Mucosa of gallbladder (tissue), 1 donor: ENCODE measurements around the gene LDB2. TPM values are rescaled to one million over a fixed set of nuclear protein-coding genes. Genes with fewer than 3 reads are reported as not detected.

ENCODE experiments used
- DNase-seq: peaks from one replicate; pipeline ENCODE4 v3.0.0-alpha.2; 2020; ENCODE audit warnings: low spot score
- total RNA-seq: library from RNA; stranded (reverse); gene quantifications from one replicate; pipeline ENCODE4 v1.2.1, GENCODE V29; 2021
- donor health status: DM: no; HTN: no; CAD: no.

The LDB2 gene
- total RNA-seq, 1 donor from 2014 or later, result 16.9 TPM

DNA sequence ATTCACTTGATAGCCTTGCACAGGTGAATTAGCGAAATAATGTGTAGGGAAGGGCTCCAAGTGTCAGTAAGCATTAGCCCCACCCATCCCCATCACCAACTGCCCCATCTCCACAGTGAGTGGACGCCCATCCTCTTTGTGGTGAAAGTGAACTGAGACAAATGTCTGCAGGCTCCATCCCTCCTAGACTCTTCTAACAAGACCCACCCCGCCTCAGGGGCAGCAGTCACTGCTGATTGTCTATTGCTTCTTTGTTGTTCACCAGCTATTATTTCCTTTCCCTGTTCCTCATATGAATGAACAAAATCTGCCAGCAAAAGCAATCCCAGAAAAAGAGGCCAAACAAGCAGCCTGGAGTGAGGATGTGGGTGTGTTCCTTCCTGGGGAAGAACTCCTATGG, 96.4 kb downstream of the LDB2 start:
- no peak for DNase-seq

GRCh38 chr4:16801356-16801755, 97.1 kb downstream of the LDB2 start:
- DNase-seq, result no peak

- peak; percentile 80 for DNase-seq
Measured at GRCh38 chr4:16794816-16795445, 103.5 kb downstream of the LDB2 start.

DNA sequence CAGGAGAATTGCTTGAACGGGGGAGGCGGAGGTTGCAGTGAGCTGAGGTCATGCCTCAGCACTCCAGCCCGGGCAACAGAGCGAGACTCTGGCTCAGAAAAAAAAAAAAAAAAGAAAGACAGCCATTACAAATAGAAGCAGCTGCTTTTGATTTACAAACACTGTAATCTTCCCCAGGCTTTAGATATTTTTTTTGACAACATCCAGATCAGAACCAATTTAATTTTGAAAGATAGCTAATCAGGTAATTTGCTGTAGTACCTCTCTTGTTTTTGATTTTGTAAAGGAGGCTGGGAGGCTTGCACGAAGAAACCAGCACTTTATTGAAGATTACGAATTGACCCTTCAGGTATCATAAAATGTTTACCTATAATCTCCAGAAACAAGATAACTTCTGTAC, 107.0 kb downstream of the LDB2 start:
- no peak for DNase-seq

DNA sequence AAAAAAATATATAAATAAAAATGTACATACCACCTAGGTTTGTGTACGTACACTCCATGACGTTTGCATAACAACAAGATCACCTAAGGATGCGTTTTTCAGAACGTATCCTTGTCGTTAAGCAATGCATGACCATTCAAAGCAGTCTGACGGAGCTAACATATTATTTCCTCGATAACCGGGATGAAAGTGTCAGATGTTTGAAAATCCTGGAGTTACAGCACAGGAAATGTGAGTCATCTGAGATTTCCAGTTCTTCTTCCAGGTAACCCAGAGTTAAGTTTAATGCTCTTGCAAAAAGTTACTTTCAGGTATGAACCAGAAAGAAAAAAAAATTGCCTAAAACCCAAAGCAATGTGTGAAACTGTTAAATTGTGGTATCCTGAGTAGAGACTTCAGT, 107.9 kb downstream of the LDB2 start:
- DNase-seq, result no peak

- no peak for DNase-seq
Measured at GRCh38 chr4:16788868-16789267, 109.6 kb downstream of the LDB2 start.

GRCh38 chr4:16785793-16786527, 112.5 kb downstream of the LDB2 start:
- DNase-seq, result no peak

DNA sequence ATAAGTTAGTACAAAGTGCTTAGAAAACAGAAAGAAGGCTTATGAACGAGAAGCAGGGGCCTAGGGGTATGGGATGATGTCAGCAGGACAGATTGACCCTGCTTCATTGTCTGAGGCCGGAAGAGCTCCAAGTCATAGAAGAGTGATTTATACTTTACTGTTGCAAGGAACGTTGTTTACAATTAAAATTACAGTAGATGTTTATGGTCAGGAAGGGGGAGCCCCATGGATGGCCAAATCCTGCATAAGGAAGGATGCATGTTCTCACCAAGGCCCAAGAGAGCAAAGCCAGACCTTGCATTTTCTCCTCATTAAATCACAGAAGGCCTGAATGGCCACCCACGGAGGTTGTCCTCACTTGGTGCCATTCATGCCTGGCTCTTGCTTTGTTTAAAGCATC, 115.3 kb downstream of the LDB2 start:
- no peak for DNase-seq

DNA sequence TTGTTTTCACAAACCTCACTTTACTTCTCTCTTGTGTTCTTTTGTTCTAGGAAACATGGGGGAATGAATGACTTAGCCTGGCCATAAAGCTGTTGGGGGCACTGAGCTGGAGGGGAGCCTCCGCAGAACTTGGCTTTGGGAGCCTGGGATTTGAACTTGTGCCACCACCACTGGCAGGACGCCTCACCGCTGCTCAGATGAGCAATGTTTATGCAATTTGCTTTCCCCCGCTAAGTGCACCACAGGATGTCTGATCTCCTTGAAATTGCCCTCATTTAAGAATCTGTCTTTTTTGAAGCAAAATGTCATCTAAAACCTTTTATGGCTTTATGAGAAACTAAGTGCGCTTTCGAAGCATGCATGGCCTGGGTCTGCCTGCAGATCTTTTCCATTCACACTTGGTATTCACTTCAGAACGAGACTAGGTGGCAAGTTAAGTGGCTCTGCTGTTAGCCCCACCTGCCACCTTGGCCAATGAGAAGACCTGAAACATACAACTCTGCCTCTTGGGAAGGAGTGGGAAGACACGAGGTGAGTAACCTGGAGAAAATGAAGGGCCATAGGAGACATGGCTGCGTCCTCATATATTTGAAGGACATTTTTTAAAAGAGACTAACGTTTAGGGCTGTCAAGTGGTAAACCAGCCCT, 119.3 kb downstream of the LDB2 start:
- no peak for DNase-seq

- DNase-seq, result no peak
Measured at GRCh38 chr4:16777726-16778125, 120.7 kb downstream of the LDB2 start.

DNA sequence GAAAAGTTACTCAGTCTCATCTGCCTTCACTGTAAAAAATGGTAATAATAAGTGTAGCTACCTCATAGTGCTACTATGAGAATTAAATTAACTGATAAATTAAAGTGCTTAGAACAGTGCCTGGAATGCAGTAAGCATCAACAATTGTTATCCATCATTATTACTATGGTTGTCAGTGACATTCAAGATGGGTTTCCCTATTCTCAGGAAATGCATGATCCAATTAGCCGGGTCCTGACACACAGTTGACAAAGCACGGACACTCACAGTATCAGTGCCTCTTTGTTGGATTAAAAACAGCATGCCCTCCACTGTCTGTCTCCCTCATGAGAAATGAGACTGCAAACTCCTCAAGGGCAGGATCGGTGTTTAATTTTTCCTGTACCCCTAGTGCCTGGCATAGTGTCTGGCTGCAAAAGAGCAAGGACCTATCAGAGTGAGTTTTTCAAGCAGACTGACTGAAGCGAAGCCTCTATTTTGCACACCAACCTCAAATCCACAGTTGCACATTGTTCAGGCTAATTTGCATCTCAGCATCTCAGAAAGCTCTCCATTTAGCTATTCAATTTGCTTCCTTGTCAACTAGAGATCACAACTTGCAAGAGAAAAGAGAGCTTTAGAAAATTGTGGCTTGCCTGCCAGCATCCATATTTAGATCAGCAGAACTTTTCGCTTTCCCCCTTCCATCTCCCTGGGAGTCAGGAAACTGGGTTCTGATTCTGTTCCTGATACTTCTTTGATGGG, 122.9 kb downstream of the LDB2 start:
- no peak for DNase-seq

DNA sequence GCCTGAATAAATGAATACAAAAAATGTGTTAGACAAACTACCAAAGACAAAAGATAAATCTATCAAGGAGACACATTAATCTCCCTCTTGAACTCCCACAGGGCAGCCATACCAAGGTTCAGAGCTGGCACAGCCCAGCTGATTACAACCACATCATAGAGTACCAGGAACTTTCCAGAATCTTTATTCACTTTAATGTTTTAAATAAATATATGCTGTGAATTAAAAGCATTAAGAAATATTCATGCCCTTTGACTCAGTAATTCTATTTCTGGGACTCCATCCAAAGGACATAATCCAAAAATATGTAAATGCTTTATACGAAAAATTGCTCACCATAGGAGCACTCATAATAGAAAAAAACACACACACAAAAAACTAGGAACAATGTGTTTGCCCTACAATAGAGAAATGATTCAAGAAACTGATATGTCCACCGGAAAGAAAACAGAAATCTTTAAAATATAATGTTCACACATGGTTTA, 126.0 kb downstream of the LDB2 start:
- no peak for DNase-seq

- no peak for DNase-seq
Measured at GRCh38 chr4:16770710-16771285, 127.6 kb downstream of the LDB2 start.

- DNase-seq, result no peak
Measured at GRCh38 chr4:16767861-16768260, 130.6 kb downstream of the LDB2 start.

- no peak for DNase-seq
Measured at GRCh38 chr4:16767251-16767650, 131.2 kb downstream of the LDB2 start.

DNA sequence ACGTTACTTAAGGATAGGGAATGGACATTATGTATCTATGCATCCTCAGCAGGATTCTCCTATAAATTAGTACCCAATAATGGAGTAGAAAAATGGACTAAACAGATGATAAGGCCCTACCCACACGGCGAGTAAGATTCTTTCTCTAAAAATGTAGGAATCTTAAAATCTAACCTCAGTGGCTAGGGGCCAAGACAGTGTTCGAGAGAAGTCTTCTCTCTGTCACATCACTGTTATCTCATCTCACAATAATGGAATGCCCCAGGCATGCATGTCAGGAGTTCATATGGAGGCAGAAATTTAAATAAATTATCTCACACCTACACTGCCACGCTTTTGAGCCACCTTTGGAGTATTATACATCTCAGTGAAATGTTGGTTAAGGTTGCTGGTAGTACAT, 132.9 kb downstream of the LDB2 start:
- no peak for DNase-seq

DNA sequence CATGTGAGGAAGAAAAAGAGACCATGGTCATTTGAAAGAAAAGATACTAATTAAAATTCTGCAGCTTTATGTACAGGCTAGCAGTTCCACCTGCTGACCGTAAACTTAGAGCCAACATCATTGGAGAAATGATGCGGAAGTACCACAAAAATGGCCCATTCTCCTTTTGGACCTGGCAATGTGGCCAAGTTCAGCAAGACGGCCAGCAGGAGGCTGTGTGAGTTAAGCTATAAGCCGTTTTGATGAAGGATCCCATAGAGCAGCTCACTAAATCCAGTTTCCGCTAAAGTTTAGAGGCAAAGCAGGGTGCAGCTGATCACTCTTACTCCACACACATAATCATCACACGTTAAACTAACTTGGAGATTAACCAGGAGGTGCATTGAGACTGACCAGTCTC, 133.8 kb downstream of the LDB2 start:
- DNase-seq, result no peak

DNA sequence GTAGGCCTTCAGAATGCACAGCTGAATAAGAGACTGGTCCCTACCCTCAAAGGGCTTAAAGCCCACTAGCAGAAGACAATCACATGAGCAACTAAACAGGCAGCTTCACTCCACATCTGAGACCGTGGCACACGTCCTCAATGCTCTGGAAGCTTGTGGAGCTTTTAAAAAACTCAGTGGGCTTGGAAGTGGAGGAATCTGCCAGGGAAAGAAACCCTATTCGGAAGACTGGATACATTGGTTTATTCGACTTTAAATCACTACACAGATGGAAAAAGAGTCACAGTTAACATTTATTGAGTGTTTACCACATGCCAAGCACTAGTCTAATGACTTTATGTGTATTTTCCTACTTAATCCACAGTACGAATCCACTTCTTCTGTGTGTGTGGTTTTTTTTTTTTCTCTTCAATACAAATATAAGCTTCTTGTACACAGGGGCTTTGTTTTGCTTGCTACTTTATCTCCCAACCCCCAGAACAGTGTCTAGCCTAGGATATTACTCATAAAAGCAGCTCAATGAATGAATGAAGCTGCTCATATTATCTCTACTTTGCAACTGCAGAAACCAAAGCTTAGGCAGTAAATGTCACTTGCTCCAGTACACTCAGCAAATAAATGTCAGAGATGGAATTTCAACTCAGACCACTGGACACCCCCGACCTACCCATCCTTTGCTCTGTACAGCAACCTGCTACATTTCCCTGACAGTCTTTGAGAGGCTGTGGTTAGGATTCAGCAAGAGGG, 137.7 kb downstream of the LDB2 start:
- DNase-seq, result no peak

GRCh38 chr4:16759931-16760582, 138.4 kb downstream of the LDB2 start:
- no peak for DNase-seq

DNA sequence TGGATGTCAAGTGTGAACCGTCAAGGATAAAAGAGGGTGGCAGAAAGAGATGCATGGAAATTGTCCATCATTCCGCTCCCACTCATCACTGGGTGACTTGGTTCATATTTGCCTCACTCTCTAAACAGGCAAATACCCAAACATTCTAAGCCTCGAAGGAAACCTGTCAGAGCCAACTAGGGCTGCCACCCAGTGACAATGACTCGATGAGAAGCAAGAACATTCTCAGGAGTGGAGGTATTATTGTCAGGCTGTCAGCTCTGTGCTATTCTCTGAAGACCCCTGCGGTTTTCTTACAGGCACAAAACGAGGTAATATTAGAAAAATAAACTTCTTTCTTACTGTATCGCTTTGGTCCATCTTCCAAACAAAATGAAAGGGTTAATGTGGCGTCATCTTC, 139.6 kb downstream of the LDB2 start:
- no peak for DNase-seq

DNA sequence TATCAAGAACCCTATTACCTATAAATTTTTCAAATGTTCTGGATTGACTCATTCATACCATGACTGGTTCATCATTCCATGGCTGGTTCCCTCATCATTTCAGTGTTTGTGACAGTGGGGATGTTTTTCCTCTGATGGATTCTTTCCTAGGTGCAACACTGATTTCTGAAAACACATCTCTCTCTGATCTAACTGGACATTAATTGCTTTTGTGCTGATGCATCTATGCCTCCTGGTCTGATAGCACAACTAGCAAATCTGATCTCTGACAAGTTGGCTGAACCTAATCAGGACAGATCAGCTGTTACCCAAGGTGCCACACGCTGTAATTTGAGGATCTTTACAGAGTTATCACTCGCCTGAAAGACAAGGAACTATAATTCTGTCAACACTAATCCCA, 140.2 kb downstream of the LDB2 start:
- DNase-seq, result no peak
